Body of pancreas (tissue), 4 donors: ENCODE results near the gene CSKMT. TPM values are rescaled to one million over a fixed set of nuclear protein-coding genes. Genes with fewer than 3 reads are reported as not detected.
A peak's percentile ranks its signal among the peaks of the same experiment; 100 is the strongest.

Source experiments
- ATAC-seq: fragments of 150-250 bp; one replicate; pipeline ENCODE4 v1.9.1; 2016
- DNase-seq, 4 donors: peaks; one replicate each; pipeline ENCODE4 v3.0.0-alpha.2; 2019
- H3K27ac ChIP-seq, 4 donors: fragments of 200-600 bp; sonication (generic); 1 replicate in 3 of 4; 2 replicates in 1 of 4; pipeline versions ENCODE4 v1.5.1 to v1.6.1; 2016 to 2019; ENCODE audit warnings: mild to moderate bottlenecking in 1 of 4, mixed read lengths in 1 of 4, moderate library complexity in 1 of 4
- H3K27me3 ChIP-seq, 2 donors: fragments of 200-600 bp; sonication (generic); one replicate each; pipeline ENCODE4 v1.6.0; 2016; ENCODE audit warnings: mild to moderate bottlenecking in 1 of 2
- H3K36me3 ChIP-seq, 2 donors: fragments of 200-600 bp; sonication (generic); replicated peaks in 1 of 2; 2 replicates each; pipeline ENCODE4 v1.5.1; 2016; ENCODE audit warnings: low read depth in 2 of 2; ENCODE audit not compliant: insufficient read depth in 1 of 2
- H3K4me1 ChIP-seq: fragments of 200-600 bp; sonication (generic); one replicate; pipeline ENCODE4 v1.6.0; 2016
- H3K4me3 ChIP-seq, 2 donors: fragments of 200-600 bp; sonication (generic); 1 replicate in 1 of 2; 2 replicates in 1 of 2; pipeline ENCODE4 v1.5.1; 2016 to 2019
- H3K9me3 ChIP-seq, 3 donors: fragments of 200-600 bp; sonication (generic); 1 replicate in 2 of 3; 2 replicates in 1 of 3; pipeline ENCODE4 v1.5.1; 2016
- CTCF ChIP-seq, 7 experiments: fragments of 450-650 bp in 4 of 7; fragments of 200-600 bp in 3 of 7; sonication (generic) in 3 of 7; IDR thresholded peaks; one replicate each; pipeline ENCODE4 v1.5.1; 2016 to 2019; ENCODE audit warnings: antibody characterized with exemption in 7 of 7
- POLR2A ChIP-seq, 3 donors: fragments of 450-650 bp; IDR thresholded peaks; one replicate each; pipeline ENCODE4 v1.6.1; 2016; ENCODE audit warnings: antibody characterized with exemption in 3 of 3, mild to moderate bottlenecking in 2 of 3
- WGBS, 2 donors: methylation state at CpG; one replicate each; pipeline ENCODE4 v1.1.5; 2017; 5-methylcytosine and 5-hydroxymethylcytosine counted together
- intact Hi-C: fragments of 100-400 bp; cut with DNase I; formaldehyde crosslinking; loops from one replicate; pipeline ENCODE4 v1.15.1; 2023
- total RNA-seq, 2 donors: library from RNA; depleted of rRNA; stranded (reverse); fragments of >200 nt; gene quantifications; one replicate each; pipeline ENCODE4 v1.1.0, GENCODE V29; 2016

CSKMT gene
- total RNA-seq, 2 donors from 2014 or later: 5.4 to 110 TPM

GRCh38 chr11:62645946-62646824 is 18.9 kb upstream of the CSKMT start, which contains the start of gene GANAB:
Gene GANAB (minus strand): TSS chr11:62646613. CDS start chr11:62646599, 14 bp downstream.
- Histone ChIP-seq H3K4me1 (peaks cover 34% of the 10 kb centered on the region), H3K27ac (peak within 1 kb of the TSS; percentile 79 to 92 (median 84)), H3K36me3 (peaks cover 0 to 7% of the 10 kb centered on the region in 2 donors), H3K9me3 (no peaks in the 10 kb centered on the region), H3K27me3 (no peaks in the 10 kb centered on the region), H3K4me3 (peak within 1 kb of the TSS; percentile 84 to 98)
- DNase-seq: peak; percentile 99 to 100 (median 100)
- ATAC-seq: peak; percentile 99
- intact Hi-C loops: no loop called here
- peak; percentile 63 to 89 (median 87) for TF ChIP-seq POLR2A (IDR thresholded peaks at IDR 0.05)
- TF ChIP-seq CTCF (IDR thresholded peaks at IDR 0.05): no peak
- WGBS, 2 donors: 0% methylated on average over 14 to 72 of the region's 73 CpGs

GRCh38 chr11:62646825-62647608 is 18.1 kb upstream of the CSKMT start:
- Histone ChIP-seq H3K4me3 (no peak overlapping the region), H3K27ac (peak overlapping the region in 3 of 4 donors; percentile 79 to 92 (median 87)), H3K36me3 (peaks cover 0 to 7% of the 10 kb centered on the region in 2 donors), H3K9me3 (no peaks in the 10 kb centered on the region), H3K27me3 (no peaks in the 10 kb centered on the region), H3K4me1 (peaks cover 42% of the 10 kb centered on the region)
- DNase-seq (peak in 2 of 4 donors; percentile 8 to 38), ATAC-seq (peak; percentile 15)
- WGBS, 2 donors: 19 to 35% methylated on average over 11 to 32 of the region's 32 CpGs
- TF ChIP-seq CTCF (IDR thresholded peaks at IDR 0.05): no peak
- no peak for TF ChIP-seq POLR2A (IDR thresholded peaks at IDR 0.05)
- intact Hi-C loops: no loop called here

- H3K27ac ChIP-seq: peak overlapping the region in 2 of 4 donors; percentile 79 to 92
- no peak for ATAC-seq
- intact Hi-C loops: no loop called here
Measured at GRCh38 chr11:62647609-62648005, 17.5 kb upstream of the CSKMT start.

More at GRCh38 chr11:62647609-62648005, 17.5 kb upstream of the CSKMT start:
- no peak for DNase-seq
- peaks cover 48% of the 10 kb centered on the region for H3K4me1 ChIP-seq
- H3K36me3 ChIP-seq: peaks cover 0 to 7% of the 10 kb centered on the region in 2 donors
- TF ChIP-seq CTCF (IDR thresholded peaks at IDR 0.05): no peak
- TF ChIP-seq POLR2A (IDR thresholded peaks at IDR 0.05): no peak
- H3K9me3 ChIP-seq: no peaks in the 10 kb centered on the region
- no peaks in the 10 kb centered on the region for H3K27me3 ChIP-seq
- H3K4me3 ChIP-seq: no peak overlapping the region
- WGBS, 2 donors: 53% methylated on average over 6 of the region's 6 CpGs; no CpG with 5 or more reads in 1 of the 2 donors
